HG03378 (cell line): ENCODE measurements around the gene SEC22B.
"Not testable (repeated sequence)": the region's sequence is repeated elsewhere in the genome, so short reads cannot be mapped to it uniquely, and the experiment has no call there.

ENCODE experiments used
- ATAC-seq: cut with Tn5 transposase; IDR thresholded peaks from one replicate; pipeline ENCODE4 v1.9.1; 2021; ENCODE audit warnings: mild to moderate bottlenecking, moderate library complexity; ENCODE audit not compliant: unreplicated experiment

Gene SEC22B

GRCh38 chr1:120149420-120150059 lies 26.8 kb downstream of the SEC22B start:
- not testable (repeated sequence) for ATAC-seq

- ATAC-seq = not testable (repeated sequence)
Measured at GRCh38 chr1:120145806-120146205, 30.5 kb downstream of the SEC22B start.

GRCh38 chr1:120144626-120145025 lies 31.7 kb downstream of the SEC22B start:
- ATAC-seq = not testable (repeated sequence)

GRCh38 chr1:120144169-120144568 lies 32.2 kb downstream of the SEC22B start:
- not testable (repeated sequence) for ATAC-seq

DNA sequence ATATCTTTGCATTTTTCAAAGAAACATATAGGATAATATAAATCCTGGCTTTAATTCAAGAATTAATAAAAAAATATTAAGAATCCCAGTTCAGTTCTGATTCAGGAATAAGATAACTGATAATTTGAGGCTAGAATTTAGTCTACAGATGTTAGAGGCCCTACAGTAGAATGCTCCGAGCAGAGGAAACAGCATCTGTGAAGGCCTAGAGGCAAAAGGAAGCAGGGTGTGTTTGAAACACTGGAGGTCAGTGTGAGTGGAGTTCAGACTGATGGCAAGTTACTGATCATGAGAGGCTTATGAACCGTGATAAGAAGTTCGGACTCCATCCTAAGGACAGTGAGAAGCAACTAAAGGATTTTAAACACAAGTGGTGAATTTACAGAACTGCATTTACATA lies 33.0 kb downstream of the SEC22B start:
- ATAC-seq = not testable (repeated sequence)

DNA sequence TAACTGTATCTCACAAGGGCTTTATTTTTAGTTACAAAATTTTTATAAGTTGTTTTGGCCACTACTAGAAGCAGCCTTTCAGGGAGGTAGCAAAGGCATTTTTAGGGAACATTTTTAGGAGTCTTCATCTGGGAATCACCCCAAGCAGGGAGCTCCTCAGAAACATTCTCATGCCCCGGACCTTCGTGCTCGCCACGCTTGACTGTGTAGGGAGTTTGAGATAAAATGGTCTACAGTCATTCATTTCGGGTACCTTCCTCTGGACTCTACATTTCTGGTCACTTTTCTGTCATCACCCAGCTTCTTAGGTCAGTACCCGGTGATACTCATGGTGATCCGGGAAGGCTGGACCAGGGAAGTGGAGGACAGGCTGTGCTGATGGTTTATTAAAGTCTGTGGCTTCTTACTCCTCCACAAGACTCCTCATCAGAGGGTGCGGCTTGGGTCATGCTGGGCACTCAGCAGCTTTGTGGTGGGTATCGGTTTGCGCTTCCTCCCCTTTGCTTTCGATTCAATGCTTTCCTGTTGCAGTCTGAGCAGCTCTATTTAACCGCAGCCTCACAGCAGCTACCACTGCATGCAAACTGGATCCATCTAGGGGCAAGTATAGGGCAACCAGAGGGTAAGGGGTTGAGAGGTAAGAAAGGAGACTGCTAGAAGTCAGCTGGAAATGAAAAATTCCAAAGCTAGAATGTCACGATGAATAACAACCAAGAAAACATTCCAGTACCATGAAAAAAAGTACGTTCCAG lies 33.6 kb downstream of the SEC22B start:
- peak; percentile 99 for ATAC-seq

DNA sequence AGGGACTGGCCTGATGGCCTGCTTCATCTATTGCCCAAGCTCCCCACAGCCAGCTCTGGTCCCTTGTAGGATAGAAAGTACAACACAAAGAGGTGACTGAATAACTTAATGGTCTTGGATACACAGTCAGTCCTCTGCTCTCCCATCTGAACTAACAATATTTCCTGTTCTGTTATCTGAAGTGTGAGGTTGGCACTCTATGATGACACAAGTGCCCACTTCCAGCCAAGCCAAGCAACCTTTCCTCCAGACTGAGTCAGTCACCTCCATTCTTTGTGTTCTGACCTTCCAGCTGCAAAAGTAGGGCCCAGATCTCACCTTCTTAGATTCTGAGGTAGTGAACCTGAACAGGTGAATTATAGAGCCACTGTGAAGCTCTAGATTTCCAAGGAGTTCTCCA lies 34.5 kb downstream of the SEC22B start:
- not testable (repeated sequence) for ATAC-seq

DNA sequence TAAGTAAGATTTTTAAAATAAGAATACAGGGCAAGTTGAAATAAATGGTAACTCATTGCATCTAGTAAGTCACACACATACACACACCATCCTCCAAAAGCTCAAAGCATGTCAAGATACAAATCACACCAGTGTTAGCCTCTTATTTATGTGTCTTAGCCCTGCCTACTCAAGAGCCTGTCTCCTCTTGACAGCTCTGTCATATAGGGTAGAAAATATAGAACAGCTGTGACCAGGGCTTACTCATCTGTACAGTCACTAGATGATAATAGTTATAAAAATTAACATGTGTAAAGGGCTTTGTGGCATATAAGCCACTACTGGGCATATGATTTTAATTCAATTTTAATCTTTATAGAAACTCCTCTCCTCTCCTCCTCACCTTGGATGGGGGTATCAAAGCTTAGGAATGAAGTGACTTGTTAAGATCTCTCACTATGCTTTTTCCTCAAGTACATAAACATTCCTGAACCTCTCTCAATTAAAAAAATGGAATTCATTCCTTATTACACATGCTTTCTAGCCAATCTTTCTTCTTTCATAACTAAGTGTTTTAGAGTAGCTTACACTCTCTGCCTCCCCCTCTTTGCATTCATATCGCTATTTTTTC lies 35.6 kb downstream of the SEC22B start:
- ATAC-seq = not testable (repeated sequence)

DNA sequence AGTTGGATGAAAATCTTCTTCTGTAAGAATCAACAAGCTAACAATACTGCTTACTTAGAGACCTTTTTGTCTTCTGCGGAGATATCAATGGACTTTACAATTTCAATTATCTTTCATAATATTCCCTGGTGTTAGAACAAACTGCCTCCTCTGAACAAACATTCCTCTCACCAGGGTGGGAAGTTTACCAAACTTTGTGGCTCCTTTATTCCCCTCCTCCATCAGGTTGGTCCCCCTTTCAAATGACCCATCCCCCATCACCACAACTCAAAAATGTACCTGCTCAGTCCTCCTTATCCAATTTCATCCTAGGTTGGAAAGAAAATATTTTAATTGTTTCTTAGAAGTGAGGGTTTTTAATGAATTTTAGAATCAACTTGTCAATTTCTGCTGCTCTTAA lies 40.2 kb downstream of the SEC22B start:
- ATAC-seq = not testable (repeated sequence)

GRCh38 chr1:120133928-120134325 lies 42.4 kb downstream of the SEC22B start:
- not testable (repeated sequence) for ATAC-seq

DNA sequence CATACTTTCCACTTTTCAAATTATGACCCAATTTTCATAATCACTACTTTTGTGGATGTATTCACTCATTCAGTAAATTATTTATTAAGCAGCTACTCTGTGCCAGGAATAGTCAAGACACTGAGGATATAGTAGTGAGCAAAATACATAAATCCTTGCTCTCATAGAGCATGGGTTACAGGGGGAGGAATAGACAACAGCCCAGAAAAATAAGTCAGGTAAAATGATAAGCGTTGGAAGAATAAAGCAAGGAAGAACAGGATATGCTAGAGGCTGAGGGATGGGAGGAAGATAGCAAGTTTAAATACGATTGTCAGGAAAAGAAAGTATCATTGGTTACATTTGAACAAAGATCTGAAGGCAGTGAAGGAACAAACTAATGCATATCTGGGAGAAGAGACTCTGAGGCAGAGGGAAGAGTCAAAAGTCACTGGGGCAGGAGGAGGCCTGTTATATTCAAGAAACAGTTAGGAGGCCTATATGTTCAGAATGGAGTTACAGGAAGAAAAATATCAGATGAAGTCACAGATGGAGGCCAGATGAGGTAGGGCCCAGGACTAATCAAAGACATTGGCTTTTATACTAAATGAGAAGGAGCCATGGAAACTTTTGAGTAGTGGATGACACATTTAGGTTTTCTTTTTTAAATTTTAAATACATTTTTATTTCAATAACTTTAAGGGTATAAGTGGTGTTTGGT lies 42.9 kb downstream of the SEC22B start:
- no peak for ATAC-seq

DNA sequence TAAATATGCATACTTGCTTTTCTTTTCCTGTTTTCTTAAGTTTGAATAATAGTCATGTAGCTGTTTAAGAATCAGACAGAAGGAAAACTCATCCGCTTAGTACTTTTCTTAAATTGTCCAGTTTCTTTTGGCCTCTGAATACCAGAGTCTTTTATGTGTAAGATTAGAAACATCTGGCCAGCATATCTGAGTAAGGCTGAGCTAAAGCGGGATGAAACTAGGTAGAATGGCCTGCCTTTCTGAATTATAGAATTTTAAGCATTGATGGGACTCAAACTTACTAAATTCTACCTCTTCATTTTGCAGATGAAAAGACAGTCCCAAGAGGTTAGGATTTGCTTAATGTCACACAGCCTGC lies 43.9 kb downstream of the SEC22B start:
- not testable (repeated sequence) for ATAC-seq

- ATAC-seq = peak; percentile 54
Measured at GRCh38 chr1:120131611-120132405, 44.5 kb downstream of the SEC22B start.

DNA sequence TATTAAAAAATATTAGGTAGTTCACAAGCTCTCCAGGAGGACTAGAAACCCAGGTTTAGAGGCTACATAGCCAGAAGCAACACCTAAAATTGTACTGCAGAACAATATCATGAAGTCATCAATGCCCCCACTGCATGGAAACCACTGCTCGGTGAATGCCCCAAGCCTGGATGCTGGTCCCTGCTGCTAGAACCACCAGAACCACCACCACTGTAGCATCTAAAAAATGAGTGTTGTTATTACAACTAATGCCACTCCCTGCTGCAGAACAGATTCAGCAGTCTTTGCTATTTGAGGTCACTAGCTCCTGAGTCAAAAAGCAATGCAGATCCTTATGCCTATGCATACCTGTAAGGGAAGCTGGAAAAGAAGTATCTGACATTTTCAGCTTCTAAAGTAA lies 48.4 kb downstream of the SEC22B start:
- not testable (repeated sequence) for ATAC-seq

- ATAC-seq = not testable (repeated sequence)
Measured at GRCh38 chr1:120126216-120126615, 50.1 kb downstream of the SEC22B start.

DNA sequence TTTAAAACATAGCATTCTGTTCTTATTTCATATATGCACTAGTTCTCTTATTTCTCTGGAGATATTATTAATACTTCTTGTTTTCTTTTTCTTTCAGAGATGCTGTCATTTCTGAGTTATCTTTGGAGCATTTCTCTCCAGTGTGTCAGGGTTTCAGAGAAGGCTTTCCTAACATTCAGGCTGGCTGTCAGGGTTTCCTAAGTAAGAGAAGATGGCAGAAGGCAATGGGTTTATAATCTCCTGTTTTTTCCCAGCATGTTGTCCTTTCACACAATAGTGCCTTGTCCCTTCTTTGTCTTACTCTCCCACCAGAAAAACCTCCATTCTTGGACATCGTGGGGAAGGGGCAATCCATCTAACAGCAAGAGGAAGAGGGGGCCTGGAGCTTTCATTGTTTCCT lies 51.7 kb downstream of the SEC22B start:
- not testable (repeated sequence) for ATAC-seq

GRCh38 chr1:120123813-120124510 lies 52.4 kb downstream of the SEC22B start:
- ATAC-seq = peak; percentile 67

DNA sequence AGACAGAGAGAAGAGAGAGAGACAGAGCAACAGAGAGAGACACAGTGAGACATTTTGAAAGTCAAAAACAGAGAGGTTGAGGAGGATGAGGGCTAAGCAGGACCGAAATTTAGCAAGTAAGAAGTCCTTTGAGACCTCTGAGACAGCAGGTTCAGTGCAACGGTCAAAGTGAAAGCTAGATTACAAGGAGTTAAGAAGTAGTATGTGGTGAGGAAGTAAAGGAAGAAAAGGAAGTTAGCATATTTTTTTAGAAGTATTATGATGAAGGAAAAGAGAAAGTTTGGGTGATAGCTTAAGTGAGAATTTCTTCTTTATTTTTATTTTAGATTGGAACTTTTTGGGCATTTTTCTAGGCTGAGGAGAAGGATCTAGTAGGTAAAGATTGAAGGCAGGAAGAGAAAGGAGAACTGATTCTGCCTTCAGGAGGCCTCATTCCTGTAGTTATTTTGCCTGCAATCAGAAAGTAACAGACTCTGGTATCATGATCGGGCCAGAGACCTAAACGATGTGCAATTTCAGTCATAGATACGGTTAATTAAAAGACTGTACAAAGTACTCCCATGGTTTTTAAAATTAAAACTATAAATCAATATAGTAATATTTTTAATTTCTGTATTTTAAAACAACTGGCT lies 53.9 kb downstream of the SEC22B start:
- peak; percentile 72 for ATAC-seq

DNA sequence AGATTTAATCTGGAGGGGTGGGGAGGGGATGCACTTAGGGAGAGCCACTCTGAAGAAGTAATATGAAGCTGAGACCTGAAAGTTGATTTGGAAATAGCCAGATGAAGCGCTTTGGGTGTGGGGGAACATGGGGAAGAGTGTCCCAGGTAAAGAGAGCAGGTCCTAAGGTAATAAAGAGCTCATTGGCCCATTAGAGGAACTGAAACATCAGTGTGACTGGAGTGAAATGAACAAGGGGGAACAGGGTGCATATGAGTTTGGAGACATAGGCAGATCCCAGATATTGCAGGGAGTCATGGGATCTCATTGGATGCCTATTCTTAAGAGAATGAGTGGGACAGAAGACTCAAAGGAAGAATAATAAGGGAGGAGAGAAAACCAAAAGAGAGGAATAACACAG lies 54.5 kb downstream of the SEC22B start:
- not testable (repeated sequence) for ATAC-seq
